ENCODE measurements around the gene SMAP1.

DNA sequence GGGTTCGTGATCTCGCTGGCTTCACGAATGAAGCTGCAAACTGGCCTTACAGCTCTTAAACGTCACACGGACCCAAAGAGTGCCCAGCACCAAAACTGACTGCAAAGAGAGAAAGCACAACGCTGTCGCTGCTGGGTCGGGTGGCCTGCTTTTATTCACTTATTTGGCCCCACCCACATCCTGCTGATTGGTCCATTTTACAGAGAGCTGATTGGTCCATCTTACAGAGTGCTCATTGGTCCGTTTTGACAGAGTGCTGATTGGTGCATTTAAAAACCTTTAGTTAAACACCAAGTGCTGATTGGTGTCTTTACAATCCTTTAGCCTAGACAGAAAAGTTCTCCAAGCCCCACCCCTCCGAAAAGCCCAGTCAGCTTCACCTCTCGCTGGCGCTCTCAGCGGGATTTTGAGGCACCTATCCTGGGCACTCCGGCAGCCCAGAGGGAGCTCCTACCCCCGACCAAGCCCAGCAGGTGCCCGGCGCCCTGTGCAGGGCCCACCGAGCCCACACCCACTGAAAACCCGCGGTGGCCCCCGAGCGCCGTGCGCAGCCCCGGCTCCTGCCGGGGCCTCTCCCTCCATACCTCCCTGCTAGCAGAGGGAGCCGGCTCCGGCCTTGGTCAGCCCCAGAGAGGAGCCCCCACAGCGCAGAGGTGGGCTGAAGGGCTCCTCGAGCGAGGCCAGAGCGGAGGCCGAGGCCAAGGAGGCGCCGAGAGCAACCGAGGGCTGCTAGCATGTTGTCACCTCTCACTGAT, 40.0 kb upstream of the SMAP1 start:
- TF ChIP-seq, protein P1, sequence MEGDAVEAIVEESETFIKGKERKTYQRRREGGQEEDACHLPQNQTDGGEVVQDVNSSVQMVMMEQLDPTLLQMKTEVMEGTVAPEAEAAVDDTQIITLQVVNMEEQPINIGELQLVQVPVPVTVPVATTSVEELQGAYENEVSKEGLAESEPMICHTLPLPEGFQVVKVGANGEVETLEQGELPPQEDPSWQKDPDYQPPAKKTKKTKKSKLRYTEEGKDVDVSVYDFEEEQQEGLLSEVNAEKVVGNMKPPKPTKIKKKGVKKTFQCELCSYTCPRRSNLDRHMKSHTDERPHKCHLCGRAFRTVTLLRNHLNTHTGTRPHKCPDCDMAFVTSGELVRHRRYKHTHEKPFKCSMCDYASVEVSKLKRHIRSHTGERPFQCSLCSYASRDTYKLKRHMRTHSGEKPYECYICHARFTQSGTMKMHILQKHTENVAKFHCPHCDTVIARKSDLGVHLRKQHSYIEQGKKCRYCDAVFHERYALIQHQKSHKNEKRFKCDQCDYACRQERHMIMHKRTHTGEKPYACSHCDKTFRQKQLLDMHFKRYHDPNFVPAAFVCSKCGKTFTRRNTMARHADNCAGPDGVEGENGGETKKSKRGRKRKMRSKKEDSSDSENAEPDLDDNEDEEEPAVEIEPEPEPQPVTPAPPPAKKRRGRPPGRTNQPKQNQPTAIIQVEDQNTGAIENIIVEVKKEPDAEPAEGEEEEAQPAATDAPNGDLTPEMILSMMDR (IDR thresholded peaks at IDR 0.05; ENCODE audit: borderline replicate concordance, extremely low read depth, low read length, poor library complexity, severe bottlenecking), result no peak
- TF ChIP-seq EZH2 (IDR thresholded peaks at IDR 0.05; ENCODE audit: borderline replicate concordance, low read depth, low read length, severe bottlenecking), result no peak

All from DND-41 (cell line).